H1 (cell line): ENCODE data around the gene LDB1. TPM values are rescaled to one million over a fixed set of nuclear protein-coding genes. Genes with fewer than 3 reads are reported as not detected.

Experiments used
- CTCF ChIA-PET: fragments of 300-600 bp; sonication (Branson Sonifier 250); formaldehyde crosslinking; loops from one replicate; lab custom pipeline; 2021; ENCODE audit not compliant: partially characterized antibody; lab: Charles Lee
- POLR2A ChIA-PET: fragments of 300-600 bp; sonication (Branson Sonifier 250); formaldehyde crosslinking; loops from one replicate; lab custom pipeline; 2021; ENCODE audit warnings: inconsistent platforms; ENCODE audit not compliant: partially characterized antibody; lab: Charles Lee
- DNase-seq, 2 experiments: peaks; one replicate each; pipeline versions ENCODE4 v3.0.0 to v3.0.0-alpha.2; 2010 to 2022; ENCODE audit warnings: low spot score in 2 of 2, low read depth in 1 of 2, mixed read lengths in 1 of 2
- FAIRE-seq: peaks from 2 replicates; lab custom pipeline; 2011; peaks lifted over from hg19 to GRCh38; lab: Jason Lieb, UNC
- H2AFZ ChIP-seq: 2 replicates; pipeline ENCODE4 v1.8.1; 2012; ENCODE audit warnings: low read length, inconsistent platforms
- H2AK5ac ChIP-seq: 2 replicates; pipeline ENCODE4 v1.6.1; 2013; ENCODE audit warnings: low read depth, low read length
- H2BK120ac ChIP-seq: replicated peaks from 2 replicates; pipeline ENCODE3; 2013; ENCODE audit warnings: low read depth, low read length, inconsistent platforms
- H2BK12ac ChIP-seq: 2 replicates; pipeline ENCODE4 v1.6.1; 2013; ENCODE audit warnings: low read depth, low read length
- H2BK15ac ChIP-seq: 2 replicates; pipeline ENCODE4 v1.6.1; 2013; ENCODE audit warnings: low read length
- H2BK20ac ChIP-seq: 2 replicates; pipeline ENCODE4 v1.6.1; 2013; ENCODE audit warnings: low read length
- H2BK5ac ChIP-seq: 2 replicates; pipeline ENCODE4 v1.6.1; 2013; ENCODE audit warnings: low read depth, low read length
- H3K14ac ChIP-seq: 2 replicates; pipeline ENCODE4 v1.6.1; 2013; ENCODE audit warnings: inconsistent platforms; ENCODE audit not compliant: insufficient read length
- H3K18ac ChIP-seq: 2 replicates; pipeline ENCODE4 v1.6.1; 2013; ENCODE audit warnings: low read length; ENCODE audit errors: extremely low read depth
- H3K23ac ChIP-seq: 2 replicates; pipeline ENCODE4 v1.6.1; 2013; ENCODE audit warnings: inconsistent platforms; ENCODE audit not compliant: insufficient read length
- H3K23me2 ChIP-seq: 2 replicates; pipeline ENCODE4 v1.6.1; 2013; ENCODE audit warnings: low read depth, low read length
- H3K27ac ChIP-seq: 2 replicates; pipeline ENCODE4 v1.6.1; 2011; ENCODE audit warnings: low read depth, low read length, inconsistent platforms
- H3K27me3 ChIP-seq, 4 experiments: replicated peaks in 1 of 4; 1 replicate in 1 of 4; 2 replicates in 3 of 4; pipeline versions ENCODE4 v1.6.1 to v1.8.1; 2011 to 2013; ENCODE audit warnings: low read length in 3 of 4, mild to moderate bottlenecking in 3 of 4, inconsistent platforms in 2 of 4, mixed read lengths in 2 of 4, moderate library complexity in 1 of 4; ENCODE audit not compliant: control insufficient read depth in 3 of 4, insufficient read depth in 3 of 4; ENCODE audit errors: extremely low read depth in 1 of 4
- H3K36me3 ChIP-seq, 4 experiments: 2 replicates each; pipeline versions ENCODE4 v1.6.1 to v1.8.1; 2011 to 2013; ENCODE audit warnings: mild to moderate bottlenecking in 4 of 4, low read length in 3 of 4, moderate library complexity in 2 of 4, control low read depth in 1 of 4, inconsistent platforms in 1 of 4; ENCODE audit not compliant: insufficient read depth in 4 of 4, control insufficient read depth in 2 of 4
- H3K4ac ChIP-seq: replicated peaks from 2 replicates; pipeline ENCODE3; 2013; ENCODE audit warnings: low read length, low read depth, mixed read lengths, inconsistent platforms; ENCODE audit not compliant: insufficient read length
- H3K4me1 ChIP-seq, 4 experiments: replicated peaks in 1 of 4; 1 replicate in 1 of 4; 2 replicates in 3 of 4; pipeline versions ENCODE4 v1.6.1 to v1.8.1; 2011 to 2013; ENCODE audit warnings: low read length in 3 of 4, inconsistent platforms in 2 of 4, mixed read lengths in 1 of 4; ENCODE audit not compliant: insufficient read depth in 4 of 4, control insufficient read depth in 3 of 4
- H3K4me2 ChIP-seq, 2 experiments: 2 replicates each; pipeline versions ENCODE4 v1.6.1 to v1.8.1; 2011 to 2013; ENCODE audit warnings: low read depth in 2 of 2, low read length in 2 of 2, control low read depth in 1 of 2, inconsistent platforms in 1 of 2, mild to moderate bottlenecking in 1 of 2; ENCODE audit not compliant: insufficient read depth in 1 of 2
- H3K4me3 ChIP-seq, 4 experiments: fragments of 200-600, 300-600 bp in 1 of 4; sonication (generic), shearing (Covaris generic), sonication (Bioruptor Twin) in 1 of 4; 2 replicates each; pipeline versions ENCODE4 v1.5.1 to v1.8.1; 2011 to 2016; ENCODE audit warnings: low read length in 4 of 4, low read depth in 3 of 4, control low read depth in 2 of 4, inconsistent platforms in 2 of 4, mild to moderate bottlenecking in 2 of 4, mixed read lengths in 1 of 4, moderate library complexity in 1 of 4; ENCODE audit not compliant: insufficient read depth in 2 of 4; ENCODE audit errors: extremely low read depth in 1 of 4
- H3K56ac ChIP-seq: replicated peaks from 2 replicates; pipeline ENCODE3; 2013; ENCODE audit warnings: low read depth, mild to moderate bottlenecking, mixed read lengths, low read length, inconsistent platforms; ENCODE audit not compliant: insufficient read length
- H3K79me1 ChIP-seq: 2 replicates; pipeline ENCODE4 v1.6.1; 2013; ENCODE audit warnings: low read depth, low read length, control low read depth
- H3K79me2 ChIP-seq, 2 experiments: 2 replicates each; pipeline versions ENCODE4 v1.6.1 to v1.8.1; 2012 to 2013; ENCODE audit warnings: low read length in 2 of 2, mild to moderate bottlenecking in 2 of 2, inconsistent platforms in 1 of 2; ENCODE audit not compliant: insufficient read depth in 2 of 2, control insufficient read depth in 1 of 2
- H3K9ac ChIP-seq, 4 experiments: replicated peaks in 1 of 4; 1 replicate in 1 of 4; 2 replicates in 3 of 4; pipeline versions ENCODE4 v1.6.1 to v1.8.1; 2011 to 2013; ENCODE audit warnings: low read depth in 3 of 4, low read length in 3 of 4, control low read depth in 2 of 4, mild to moderate bottlenecking in 2 of 4, moderate library complexity in 2 of 4, inconsistent platforms in 1 of 4; ENCODE audit errors: extremely low read depth in 1 of 4
- H3K9me3 ChIP-seq, 2 experiments: 2 replicates each; pipeline versions ENCODE4 v1.6.1 to v1.8.1; 2012 to 2013; ENCODE audit warnings: mild to moderate bottlenecking in 2 of 2, moderate library complexity in 2 of 2, control low read depth in 1 of 2, inconsistent platforms in 1 of 2, low read depth in 1 of 2, low read length in 1 of 2, mixed read lengths in 1 of 2; ENCODE audit not compliant: insufficient read depth in 2 of 2
- H4K20me1 ChIP-seq, 2 experiments: replicated peaks in 1 of 2; 2 replicates each; pipeline versions ENCODE3 to v1.8.1; 2011 to 2013; ENCODE audit warnings: inconsistent platforms in 2 of 2, low read length in 2 of 2, mild to moderate bottlenecking in 1 of 2; ENCODE audit not compliant: insufficient read depth in 2 of 2, control insufficient read depth in 1 of 2
- H4K5ac ChIP-seq: 2 replicates; pipeline ENCODE4 v1.6.1; 2013; ENCODE audit warnings: low read length, low read depth, mixed read lengths, inconsistent platforms; ENCODE audit not compliant: insufficient read length
- H4K8ac ChIP-seq: 2 replicates; pipeline ENCODE4 v1.8.0; 2013; ENCODE audit warnings: mild to moderate bottlenecking, moderate library complexity, low read length, inconsistent platforms; ENCODE audit not compliant: insufficient read depth; ENCODE audit errors: extremely low read depth
- H4K91ac ChIP-seq: replicated peaks from 2 replicates; pipeline ENCODE3; 2013; ENCODE audit warnings: low read length, mixed read lengths, inconsistent platforms; ENCODE audit not compliant: insufficient read length
- CHD1 ChIP-seq: IDR thresholded peaks from 2 replicates; pipeline ENCODE4 v1.6.1; 2012; ENCODE audit warnings: low read depth, low read length, improper control_type of control experiment
- CHD2 ChIP-seq: IDR thresholded peaks from 2 replicates; pipeline ENCODE4 v1.6.1; 2012; ENCODE audit warnings: low read length, improper control_type of control experiment
- CTBP2 ChIP-seq: IDR thresholded peaks from 2 replicates; pipeline ENCODE4 v1.7.0; 2011; ENCODE audit warnings: borderline replicate concordance, mild to moderate bottlenecking, moderate library complexity, mixed read lengths, low read length; ENCODE audit not compliant: insufficient read depth, insufficient read length
- JUND ChIP-seq: IDR thresholded peaks from 2 replicates; pipeline ENCODE4 v1.6.1; 2011; ENCODE audit warnings: mild to moderate bottlenecking, improper control_type of control experiment, low read length
- MAX ChIP-seq: IDR thresholded peaks from 2 replicates; pipeline ENCODE4 v1.6.1; 2012; ENCODE audit warnings: inconsistent platforms
- PHF8 ChIP-seq: fragments of 200-600 bp; sonication (generic); conservative IDR thresholded peaks from 2 replicates; pipeline ENCODE4 v1.7.1; 2012; ENCODE audit warnings: low read depth, mild to moderate bottlenecking, inconsistent platforms, low read length, moderate library complexity
- TAF1 ChIP-seq: IDR thresholded peaks from 2 replicates; pipeline ENCODE4 v1.6.1; 2011; ENCODE audit warnings: mild to moderate bottlenecking, low read depth, low read length
- TBP ChIP-seq: IDR thresholded peaks from 2 replicates; pipeline ENCODE4 v1.6.1; 2011; ENCODE audit warnings: low read depth, low read length, improper control_type of control experiment
- WGBS, 2 experiments: shearing (Covaris generic) in 1 of 2; methylation state at CpG; one replicate each; pipeline versions ENCODE4 v1.1.6 to v1.1.7; 2013 to 2015; ENCODE audit warnings: low lambda C conversion rate in 2 of 2, mixed read lengths in 2 of 2, inconsistent platforms in 1 of 2, low coverage in 1 of 2, missing lambda C conversion rate in 1 of 2; ENCODE audit not compliant: insufficient replicate concordance in 2 of 2, insufficient coverage in 1 of 2, insufficient read length in 1 of 2; ENCODE audit errors: extremely low coverage in 1 of 2, missing lambda C conversion rate in 1 of 2; 5-methylcytosine and 5-hydroxymethylcytosine counted together
- polyA plus RNA-seq, 7 experiments: library from polyadenylated mRNA; depleted of rRNA in 3 of 7; stranded (reverse) in 5 of 7; unstranded in 2 of 7; fragments of >200 nt in 5 of 7; fragments of 200-250 nt in 2 of 7; gene quantifications; 1 replicate in 5 of 7; 2 replicates in 1 of 7; 4 replicates in 1 of 7; pipeline versions ENCODE4 v1.2.1 to v1.2.3, GENCODE V29; 2011 to 2013; ENCODE audit warnings: missing spikeins in 2 of 7, mixed read lengths in 2 of 7
- total RNA-seq: library from RNA; stranded (reverse); fragmentation: NEBNext Ultra II Directional; extraction: Animal tissue kit (Norgen Biotek cat#: 25700); gene quantifications from 2 replicates; pipeline ENCODE4 v1.2.1, GENCODE V29; 2021

The LDB1 gene
- total and polyA plus RNA-seq, 2 of the 8 experiments (the other 6 are each of a cell fraction or from before 2014, with no cell fraction given) = 88.4 to 138 TPM

- no peak for TF ChIP-seq TBP
- no peak for TF ChIP-seq PHF8
- no peak for TF ChIP-seq TAF1
- TF ChIP-seq CHD2 = no peak
- no peak for TF ChIP-seq CHD1
- TF ChIP-seq MAX = no peak
- TF ChIP-seq JUND = no peak
- no peak for TF ChIP-seq CTBP2
- TF ChIP-seq, all 59 proteins: peak for 0
- Histone ChIP-seq H3K9me3 (no peaks in the 10 kb centered on the region), H4K20me1 (peaks cover 4 to 11% of the 10 kb centered on the region in 2 experiments), H2AFZ (no peak overlapping the region), H4K5ac (no peak overlapping the region), H3K4me1 (peaks cover 0 to 5% (median 4%) of the 10 kb centered on the region in 4 experiments; a peak in 5 of 7 replicates), H3K36me3 (no peaks in the 10 kb centered on the region), H3K23me2 (no peaks in the 10 kb centered on the region; the same call in 1 of the 2 replicates), H3K79me1 (peaks cover 2% of the 10 kb centered on the region; the same call in 1 of the 2 replicates), H3K23ac (no peak overlapping the region), H3K27me3 (peaks cover 0 to 3% (median 1%) of the 10 kb centered on the region in 4 experiments; a peak in 1 of 7 replicates), H3K4me2 (peak overlapping the region; percentile 51 to 86), H3K27ac (no peak overlapping the region), H3K4me3 (peak overlapping the region; percentile 71 to 86 (median 77); a peak in 5 of 8 replicates), H4K8ac (no peak overlapping the region), H2BK12ac (no peak overlapping the region), H4K91ac (no peak overlapping the region), H3K9ac (no peak overlapping the region), H3K56ac (no peak overlapping the region), H3K14ac (no peak overlapping the region), H3K79me2 (no peaks in the 10 kb centered on the region), H2BK5ac (no peak overlapping the region; the same call in 1 of the 2 replicates), H2BK120ac (no peak overlapping the region), H2BK20ac (no peak overlapping the region), H3K18ac (no peak overlapping the region), H2AK5ac (no peak overlapping the region), H2BK15ac (no peak overlapping the region), H3K4ac (no peak overlapping the region)
- CTCF ChIA-PET = no interaction called here
- WGBS, 2 experiments = 95% methylated on average over 2 of the region's 2 CpGs; no CpG with 5 or more reads in 1 of the 2 experiments
- FAIRE-seq (no peak), DNase-seq (no peak)
- POLR2A ChIA-PET = no interaction called here
Observed at GRCh38 chr10:102064503-102064867, 55.7 kb downstream of the LDB1 start.
